GM21447 (cell line): Measurements from ENCODE around the gene PTBP2.
"Not testable (repeated sequence)": the region's sequence is repeated elsewhere in the genome, so short reads cannot be mapped to it uniquely, and the experiment has no call there.

ENCODE experiments used
- ATAC-seq: cut with Tn5 transposase; IDR thresholded peaks from one replicate; pipeline ENCODE4 v1.9.1; 2021; ENCODE audit not compliant: unreplicated experiment

PTBP2 gene

GRCh38 chr1:96730574-96731298, 9.2 kb downstream of the PTBP2 start:
- no peak for ATAC-seq

- no peak for ATAC-seq
Measured at GRCh38 chr1:96741335-96741734, 19.8 kb downstream of the PTBP2 start.

DNA sequence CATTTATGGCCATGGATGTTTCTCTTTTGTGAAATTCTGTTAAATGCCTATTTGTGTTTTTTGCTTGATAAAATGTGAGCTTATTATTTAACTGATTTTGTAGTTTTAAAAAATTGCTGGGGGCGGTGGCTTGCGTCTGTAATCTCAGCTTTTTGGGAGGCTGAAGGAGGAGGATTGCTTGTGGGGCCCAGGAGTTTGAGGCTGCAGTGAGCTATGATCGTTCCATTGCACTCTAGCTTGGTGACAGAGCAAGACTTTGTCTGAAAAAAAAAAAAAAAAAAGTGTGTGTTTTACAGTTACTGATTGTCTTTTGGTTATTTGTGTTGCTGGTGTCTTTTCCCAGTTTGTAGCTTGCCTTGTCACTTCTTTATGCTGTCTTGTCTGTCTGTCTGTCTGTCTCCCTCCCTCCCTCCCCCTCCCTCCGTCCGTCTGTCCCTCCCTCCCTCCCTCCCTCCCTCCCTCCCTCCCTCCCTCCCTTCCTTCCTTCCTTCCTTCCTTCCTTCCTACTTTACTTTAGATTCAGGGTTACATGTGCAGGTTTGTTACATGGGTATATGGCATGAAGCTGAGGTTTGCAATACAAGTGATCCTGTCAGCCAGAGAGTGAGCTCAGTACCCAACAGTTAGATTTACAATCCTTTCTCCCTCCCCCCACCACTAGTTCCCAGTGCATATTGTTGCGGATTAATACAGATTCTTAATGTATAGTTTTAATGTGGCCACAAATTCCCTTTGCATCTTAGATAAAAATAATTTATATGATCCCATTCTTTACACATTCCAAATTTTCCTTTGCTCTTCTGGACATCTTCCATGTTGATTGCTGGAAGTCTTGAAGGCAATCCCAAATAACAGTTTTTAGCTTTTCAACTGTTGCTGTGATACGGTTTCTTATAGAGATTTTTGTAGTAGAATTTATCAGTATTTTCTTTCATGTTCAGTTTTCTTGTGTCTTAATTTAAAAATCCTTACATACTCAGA, 25.1 kb downstream of the PTBP2 start:
- no peak for ATAC-seq

- ATAC-seq: no peak
Measured at GRCh38 chr1:96747565-96747964, 26.0 kb downstream of the PTBP2 start.

DNA sequence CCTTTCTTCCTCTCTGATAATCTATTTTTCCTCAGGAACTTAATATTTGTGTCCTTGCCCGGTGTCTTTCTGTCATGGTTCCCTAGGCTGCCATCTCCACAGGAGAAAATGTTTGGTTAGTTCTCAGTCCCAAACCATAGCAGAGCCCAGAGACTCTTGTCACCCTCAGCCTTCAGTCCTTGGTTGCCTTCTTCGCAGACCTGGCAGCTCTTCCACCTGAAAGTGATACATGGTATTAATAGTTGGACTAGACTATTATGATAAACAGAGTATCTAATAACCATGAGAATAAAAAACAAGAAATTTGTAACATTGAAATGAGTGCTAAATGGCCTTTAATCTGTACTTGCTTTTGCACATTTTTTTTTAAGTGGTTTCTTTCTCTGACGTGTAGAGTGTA, 26.5 kb downstream of the PTBP2 start:
- no peak for ATAC-seq

GRCh38 chr1:96749618-96750017, 28.0 kb downstream of the PTBP2 start:
- ATAC-seq: no peak

DNA sequence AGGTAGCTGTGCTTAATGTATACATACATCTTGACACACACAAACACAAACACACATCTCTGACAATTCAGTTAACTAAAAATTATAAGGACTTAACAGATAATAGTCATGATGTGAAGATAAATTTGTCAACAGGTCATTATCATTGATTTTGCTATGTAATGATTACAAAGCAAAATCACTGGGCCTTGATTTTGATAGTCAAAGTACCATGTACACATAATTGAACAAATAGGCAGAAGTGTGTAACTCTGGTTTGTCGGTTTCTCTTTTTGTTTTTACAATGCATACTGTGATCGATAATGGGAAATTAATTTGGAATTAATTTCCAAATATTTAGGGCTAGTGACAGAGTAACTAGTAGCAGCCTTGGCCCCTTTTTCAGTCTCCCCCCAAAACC, 30.8 kb downstream of the PTBP2 start:
- ATAC-seq: no peak

DNA sequence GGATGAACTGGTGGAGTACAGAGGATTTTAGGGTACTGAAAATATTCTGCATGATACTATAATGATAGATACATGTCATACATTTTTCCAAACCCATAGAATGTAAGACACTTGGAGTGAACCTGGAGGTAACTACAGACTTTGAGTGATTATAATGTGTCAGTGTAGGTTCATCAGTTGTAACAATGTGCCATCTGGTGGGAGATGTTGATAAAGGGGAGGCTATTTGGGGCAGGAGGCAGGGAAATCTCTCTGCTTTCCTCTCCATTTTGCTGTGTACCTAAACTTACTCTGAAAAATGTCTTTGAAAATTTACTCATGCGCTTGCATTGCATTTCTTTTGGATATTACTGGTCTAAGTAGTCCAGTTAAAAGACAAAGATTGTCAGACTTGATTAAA, 35.2 kb downstream of the PTBP2 start:
- ATAC-seq: no peak

DNA sequence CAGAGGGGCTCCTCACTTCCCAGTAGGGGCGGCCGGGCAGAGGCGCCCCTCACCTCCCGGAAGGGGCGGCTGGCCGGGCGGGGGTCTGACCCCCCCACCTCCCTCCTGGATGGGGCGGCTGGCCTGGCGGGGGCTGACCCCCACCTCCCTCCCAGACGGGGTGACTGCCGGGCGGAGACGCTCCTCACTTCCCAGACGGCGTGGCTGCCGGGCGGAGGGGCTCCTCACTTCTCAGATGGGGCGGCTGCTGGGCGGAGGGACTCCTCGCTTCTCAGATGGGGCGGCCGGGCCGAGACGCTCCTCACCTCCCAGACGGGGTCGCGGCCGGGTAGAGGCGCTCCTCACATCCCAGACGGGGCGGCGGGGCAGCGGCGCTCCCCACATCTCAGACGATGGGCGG, 41.0 kb downstream of the PTBP2 start:
- ATAC-seq: not testable (repeated sequence)

DNA sequence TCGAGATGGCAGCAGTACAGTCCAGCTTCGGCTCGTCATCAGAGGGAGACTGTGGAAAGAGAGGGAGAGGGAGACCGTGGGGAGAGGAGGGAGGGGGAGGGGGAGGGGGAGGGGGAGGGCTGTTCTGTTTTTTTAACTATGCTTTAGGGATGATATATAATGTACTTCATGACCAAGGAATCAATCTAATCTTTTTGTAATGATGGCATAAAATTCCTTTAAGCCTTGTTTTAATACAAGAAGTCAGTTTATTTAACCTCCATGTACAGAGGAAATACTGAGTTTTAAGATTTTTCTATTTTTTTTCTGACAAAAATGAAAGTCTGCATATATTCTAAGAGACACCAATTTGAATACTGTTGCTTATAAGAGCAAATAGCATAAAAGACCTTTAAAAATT, 41.9 kb downstream of the PTBP2 start:
- no peak for ATAC-seq

DNA sequence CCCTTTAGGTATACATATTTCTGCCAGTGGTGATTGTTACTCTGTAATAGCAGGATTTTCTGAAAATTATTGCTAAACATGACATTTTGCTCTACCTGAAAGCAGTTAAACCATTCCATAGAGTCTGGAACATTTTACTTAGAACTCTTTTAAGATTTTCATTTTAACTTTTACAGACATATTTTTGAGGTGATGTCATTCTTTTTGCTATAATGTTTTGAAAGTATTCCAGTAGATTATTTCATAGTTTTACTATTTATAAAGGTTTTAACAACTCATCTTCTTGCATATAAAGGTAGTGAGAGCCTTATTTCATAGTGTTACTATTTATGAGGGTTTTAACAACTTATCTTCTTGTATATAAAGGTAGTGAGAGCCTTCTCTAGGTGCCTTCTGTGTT, 42.9 kb downstream of the PTBP2 start:
- ATAC-seq: no peak

DNA sequence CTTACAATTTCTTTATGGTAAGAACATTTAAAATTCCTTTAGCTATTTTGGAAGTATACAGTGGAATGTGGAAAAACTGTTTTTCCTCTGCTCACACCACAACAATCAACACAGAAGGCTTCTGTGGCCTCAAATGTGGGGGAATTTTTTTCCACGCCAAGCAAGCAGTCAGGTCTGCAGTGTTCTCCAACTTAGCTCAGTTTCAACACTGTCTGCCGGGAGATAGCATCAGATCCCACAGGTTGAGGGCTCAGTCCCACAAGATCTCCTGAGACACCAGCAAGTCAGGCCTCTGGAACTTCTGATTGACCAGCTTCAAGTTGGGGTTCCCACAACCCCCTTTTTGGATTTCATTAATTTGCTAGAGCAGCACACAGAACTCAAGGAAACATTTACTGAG, 50.3 kb downstream of the PTBP2 start:
- no peak for ATAC-seq

DNA sequence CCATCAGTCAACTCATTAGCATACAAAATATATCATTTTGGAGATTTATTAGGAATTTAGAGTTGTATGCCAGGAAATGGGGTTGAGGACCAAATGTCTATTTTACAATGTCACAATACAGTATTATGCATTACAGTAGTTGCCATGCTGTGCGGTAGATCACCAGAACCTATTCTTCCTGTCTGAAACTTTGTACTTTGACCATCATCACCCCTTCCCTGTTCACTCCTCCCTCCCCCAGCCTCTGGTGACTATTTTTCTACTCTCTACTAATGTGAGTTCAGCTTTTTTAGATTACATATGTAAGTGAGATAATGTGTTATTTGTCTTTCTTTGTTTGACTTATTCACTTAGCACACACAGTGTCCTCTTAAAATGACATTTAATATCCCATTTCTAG, 50.8 kb downstream of the PTBP2 start:
- no peak for ATAC-seq

- no peak for ATAC-seq
Measured at GRCh38 chr1:96772972-96773371, 51.4 kb downstream of the PTBP2 start.

DNA sequence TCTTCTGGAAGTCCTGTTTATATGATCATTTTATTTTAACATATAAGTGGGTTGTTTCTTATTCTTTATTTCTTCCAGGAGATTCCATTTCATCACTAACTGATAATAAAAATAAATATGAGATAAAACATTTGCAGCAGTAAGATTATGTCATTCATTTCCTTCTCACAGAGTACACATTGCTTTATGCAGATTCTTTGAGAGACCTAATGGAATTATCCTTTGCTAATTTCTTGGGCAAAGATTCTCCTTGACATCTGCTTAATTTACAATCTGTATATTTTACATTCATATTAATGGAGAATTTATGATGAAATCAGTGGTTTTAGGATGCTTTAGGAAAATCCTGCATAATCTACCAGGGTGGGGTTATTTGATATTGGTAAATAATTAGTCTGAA, 60.6 kb downstream of the PTBP2 start:
- no peak for ATAC-seq

GRCh38 chr1:96782856-96783255, 61.3 kb downstream of the PTBP2 start:
- ATAC-seq: no peak

DNA sequence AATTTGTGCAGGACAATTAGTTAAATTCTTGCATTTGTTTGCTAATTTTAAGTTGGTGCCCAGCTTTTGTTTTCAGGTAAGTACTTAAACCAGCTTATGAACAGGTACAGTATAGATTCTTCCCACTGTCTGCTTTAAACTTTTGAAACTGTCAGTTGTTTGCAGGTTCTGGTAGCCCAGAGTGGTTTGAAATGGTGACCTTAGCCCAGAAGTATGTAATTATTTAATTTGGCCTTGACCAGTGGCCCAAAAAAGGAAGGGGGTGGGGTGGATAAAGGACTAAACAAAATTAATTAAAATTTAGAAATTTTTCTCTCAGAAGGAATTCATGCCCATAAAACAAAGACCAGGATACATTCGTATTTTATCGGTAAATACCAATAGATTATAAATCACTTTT, 69.0 kb downstream of the PTBP2 start:
- ATAC-seq: no peak

- no peak for ATAC-seq
Measured at GRCh38 chr1:96792220-96792619, 70.6 kb downstream of the PTBP2 start.

- not testable (repeated sequence) for ATAC-seq
Measured at GRCh38 chr1:96801696-96802095, 80.1 kb downstream of the PTBP2 start.

DNA sequence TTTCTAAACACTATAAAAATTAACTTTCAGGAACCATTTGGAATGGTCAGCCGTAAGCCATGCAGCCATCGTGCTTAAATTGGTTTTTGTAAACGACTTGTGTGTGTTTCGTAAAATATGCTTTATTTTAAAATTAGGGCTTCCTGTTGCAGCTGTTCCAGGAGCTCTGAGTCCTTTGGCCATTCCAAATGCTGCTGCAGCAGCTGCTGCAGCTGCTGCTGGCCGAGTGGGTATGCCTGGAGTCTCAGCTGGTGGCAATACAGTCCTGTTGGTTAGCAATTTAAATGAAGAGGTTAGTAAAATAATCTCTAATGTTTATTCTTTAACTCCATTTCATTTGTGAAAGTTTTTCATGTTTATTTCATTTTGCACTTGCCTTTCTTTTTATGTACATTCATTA, 83.1 kb downstream of the PTBP2 start:
- no peak for ATAC-seq

- no peak for ATAC-seq
Measured at GRCh38 chr1:96808191-96808590, 86.6 kb downstream of the PTBP2 start.

DNA sequence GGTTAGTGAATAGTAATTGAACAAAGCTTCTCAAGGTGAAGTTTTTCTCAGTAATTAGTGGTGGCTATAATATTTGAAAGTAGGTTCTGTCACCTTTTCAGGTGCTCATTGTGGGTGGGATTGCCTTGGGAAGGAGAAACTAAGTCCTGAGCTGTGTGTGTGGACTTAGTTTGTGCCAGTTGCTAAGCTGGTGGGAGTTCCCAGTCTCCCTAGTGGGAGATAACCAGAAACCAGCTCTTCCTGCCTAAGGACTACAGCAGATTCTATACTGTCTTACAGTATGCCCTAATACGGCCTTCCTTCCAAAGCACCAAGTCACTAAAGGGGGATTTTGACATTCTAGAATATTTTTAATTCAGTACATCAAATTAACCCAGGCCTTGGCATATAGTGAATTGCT, 94.3 kb downstream of the PTBP2 start:
- no peak for ATAC-seq
